ENCODE measurements around the gene ADAMTS17. TPM values are rescaled to one million over a fixed set of nuclear protein-coding genes. Genes with fewer than 3 reads are reported as not detected.
A peak's percentile ranks its signal among the peaks of the same experiment; 100 is the strongest.

The ADAMTS17 gene
- total and polyA plus RNA-seq, 4 donors: 10.5 to 20.6 (median 17.9) TPM

DNA sequence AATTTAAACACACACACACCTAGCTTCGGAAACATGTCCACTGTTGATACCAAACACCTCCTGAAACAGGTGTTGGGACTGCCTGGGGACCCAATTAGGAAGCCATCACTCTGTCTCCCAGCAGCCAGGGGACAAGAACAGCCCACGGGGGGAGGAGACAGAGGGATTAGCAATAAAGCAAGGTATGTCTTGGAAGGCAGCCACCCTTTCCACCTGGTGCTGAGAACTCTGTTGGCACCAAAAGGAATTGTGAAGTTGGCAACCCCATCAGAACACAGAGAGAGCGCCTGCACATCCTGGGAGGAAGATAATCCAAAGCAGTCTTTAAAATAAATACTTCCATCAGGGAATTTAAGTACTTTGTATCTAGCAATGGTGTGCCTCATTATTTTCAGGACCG lies 111.0 kb downstream of the ADAMTS17 start:
- DNase-seq (ENCODE audit: low read depth in 4 of 6, low spot score in 6 of 6): peak in 1 of 6 donors; percentile 58
- H3K4me3 ChIP-seq (ENCODE audit: low read depth, low read length): no peak overlapping the region
- no peaks in the 10 kb centered on the region for H3K9me3 ChIP-seq (ENCODE audit: control insufficient read depth, insufficient read depth, low read length)
- WGBS (ENCODE audit: insufficient coverage): 80% methylated on average over 1 of the region's 4 CpGs
- H3K36me3 ChIP-seq (ENCODE audit: control insufficient read depth, insufficient read depth, low read length): no peaks in the 10 kb centered on the region
- H3K27ac ChIP-seq (ENCODE audit: low read depth, low read length): no peak overlapping the region
- H3K27me3 ChIP-seq (ENCODE audit: control insufficient read depth, insufficient read depth, low read length): no peaks in the 10 kb centered on the region
- peaks cover 5% of the 10 kb centered on the region for H3K4me1 ChIP-seq (ENCODE audit: control insufficient read depth, insufficient read depth, low read length)

DNA sequence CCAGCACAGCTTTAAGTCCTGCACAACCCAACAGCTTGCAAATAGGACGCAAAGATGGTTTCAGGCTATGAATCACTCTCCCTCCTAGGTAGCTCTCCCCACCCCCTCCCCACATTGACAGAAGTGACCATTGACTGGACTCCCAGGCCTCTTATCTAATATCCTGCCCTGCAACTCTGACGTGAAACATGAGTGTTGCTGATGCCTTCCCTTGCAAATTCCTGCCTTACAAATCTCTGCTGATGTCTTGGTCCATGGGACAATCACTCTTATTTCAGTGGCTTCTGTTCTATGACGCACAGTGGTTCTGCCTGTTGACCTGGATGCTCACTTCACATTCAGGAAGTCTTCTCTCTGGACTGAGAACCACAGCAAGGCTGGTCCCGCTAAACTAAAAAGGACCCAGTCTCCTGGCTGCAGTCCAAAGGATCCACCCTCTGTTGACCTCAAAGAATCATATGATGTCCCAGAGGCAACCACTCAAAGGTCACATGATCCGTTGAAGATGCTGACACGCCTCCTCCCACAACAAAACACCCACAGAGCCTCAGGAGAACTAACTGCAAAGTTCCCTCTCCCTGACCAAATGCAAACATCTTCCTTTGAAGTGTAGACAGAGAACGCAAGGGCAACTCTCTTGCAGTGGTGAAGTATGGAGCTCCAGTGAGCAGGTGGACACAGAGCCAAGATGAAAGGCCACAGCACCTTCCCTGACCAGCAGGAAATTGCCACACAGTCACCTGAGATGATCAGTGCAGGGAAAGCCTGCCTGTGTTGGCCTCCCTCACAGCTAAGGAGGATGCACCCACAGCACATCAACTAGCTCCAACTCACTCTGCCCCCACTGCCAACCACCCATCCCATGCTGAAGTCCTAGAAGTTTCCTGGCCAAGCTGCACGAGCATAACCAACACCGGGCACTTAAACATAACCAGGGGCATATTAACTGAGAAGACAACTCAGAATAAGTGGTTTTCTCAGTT lies 112.3 kb downstream of the ADAMTS17 start:
- no peaks in the 10 kb centered on the region for H3K9me3 ChIP-seq (ENCODE audit: control insufficient read depth, insufficient read depth, low read length)
- WGBS (ENCODE audit: insufficient coverage): 86% methylated on average over 8 of the region's 9 CpGs
- no peaks in the 10 kb centered on the region for H3K36me3 ChIP-seq (ENCODE audit: control insufficient read depth, insufficient read depth, low read length)
- peaks cover 7% of the 10 kb centered on the region for H3K4me1 ChIP-seq (ENCODE audit: control insufficient read depth, insufficient read depth, low read length)
- no peak overlapping the region for H3K4me3 ChIP-seq (ENCODE audit: low read depth, low read length)
- no peaks in the 10 kb centered on the region for H3K27me3 ChIP-seq (ENCODE audit: control insufficient read depth, insufficient read depth, low read length)
- no peak for DNase-seq (ENCODE audit: low read depth in 4 of 6, low spot score in 6 of 6)
- H3K27ac ChIP-seq (ENCODE audit: low read depth, low read length): no peak overlapping the region

DNA sequence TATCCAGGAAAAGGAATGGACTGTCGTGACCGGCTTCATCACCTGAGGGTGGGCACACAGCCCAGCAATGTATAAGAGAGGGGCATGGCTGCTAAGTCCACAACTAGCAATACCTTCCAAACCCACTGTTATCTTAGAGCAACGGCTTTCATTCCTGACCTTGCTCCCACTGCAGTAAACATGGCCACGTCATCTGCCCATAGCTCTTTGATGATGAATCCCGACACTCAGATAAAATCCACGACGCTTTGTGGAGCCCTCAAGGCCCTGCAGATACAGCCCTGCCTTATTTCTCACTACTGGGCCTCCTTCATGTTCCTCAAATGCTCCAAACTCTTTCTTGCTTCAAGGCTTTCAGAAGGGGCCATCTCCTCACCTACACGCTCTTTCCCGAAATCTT lies 114.0 kb downstream of the ADAMTS17 start:
- peaks cover 5% of the 10 kb centered on the region for H3K4me1 ChIP-seq (ENCODE audit: control insufficient read depth, insufficient read depth, low read length)
- DNase-seq (ENCODE audit: low read depth in 4 of 6, low spot score in 6 of 6): no peak
- H3K27me3 ChIP-seq (ENCODE audit: control insufficient read depth, insufficient read depth, low read length): no peaks in the 10 kb centered on the region
- no peaks in the 10 kb centered on the region for H3K36me3 ChIP-seq (ENCODE audit: control insufficient read depth, insufficient read depth, low read length)
- H3K9me3 ChIP-seq (ENCODE audit: control insufficient read depth, insufficient read depth, low read length): no peaks in the 10 kb centered on the region
- no peak overlapping the region for H3K27ac ChIP-seq (ENCODE audit: low read depth, low read length)
- 97% methylated on average over 7 of the region's 9 CpGs for WGBS (ENCODE audit: insufficient coverage)
- no peak overlapping the region for H3K4me3 ChIP-seq (ENCODE audit: low read depth, low read length)

DNA sequence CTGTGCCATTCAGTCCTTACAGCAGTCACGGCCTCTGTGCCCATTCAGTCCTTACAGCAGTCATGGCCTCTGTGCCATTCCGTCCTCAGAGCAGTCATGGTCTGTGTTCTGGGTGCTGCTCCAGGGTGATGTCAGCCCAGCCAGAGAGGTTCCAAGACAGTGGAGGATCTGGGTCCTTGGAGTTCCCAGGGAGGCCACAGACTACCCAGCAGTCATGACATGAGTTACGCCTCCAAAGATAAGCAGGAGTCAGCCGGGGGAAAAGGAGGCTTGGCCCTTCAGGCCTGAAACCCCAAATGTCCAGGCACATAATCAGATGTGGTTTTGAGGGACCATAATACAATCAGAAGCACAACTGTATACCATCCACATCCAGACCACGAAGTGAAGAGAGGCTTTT lies 115.7 kb downstream of the ADAMTS17 start:
- DNase-seq (ENCODE audit: low read depth in 4 of 6, low spot score in 6 of 6): no peak
- no peak overlapping the region for H3K4me3 ChIP-seq (ENCODE audit: low read depth, low read length)
- H3K27me3 ChIP-seq (ENCODE audit: control insufficient read depth, insufficient read depth, low read length): no peaks in the 10 kb centered on the region
- no peak overlapping the region for H3K27ac ChIP-seq (ENCODE audit: low read depth, low read length)
- H3K9me3 ChIP-seq (ENCODE audit: control insufficient read depth, insufficient read depth, low read length): no peaks in the 10 kb centered on the region
- H3K4me1 ChIP-seq (ENCODE audit: control insufficient read depth, insufficient read depth, low read length): peaks cover 13% of the 10 kb centered on the region
- no peaks in the 10 kb centered on the region for H3K36me3 ChIP-seq (ENCODE audit: control insufficient read depth, insufficient read depth, low read length)
- WGBS (ENCODE audit: insufficient coverage): 83% methylated on average over 4 of the region's 5 CpGs

DNA sequence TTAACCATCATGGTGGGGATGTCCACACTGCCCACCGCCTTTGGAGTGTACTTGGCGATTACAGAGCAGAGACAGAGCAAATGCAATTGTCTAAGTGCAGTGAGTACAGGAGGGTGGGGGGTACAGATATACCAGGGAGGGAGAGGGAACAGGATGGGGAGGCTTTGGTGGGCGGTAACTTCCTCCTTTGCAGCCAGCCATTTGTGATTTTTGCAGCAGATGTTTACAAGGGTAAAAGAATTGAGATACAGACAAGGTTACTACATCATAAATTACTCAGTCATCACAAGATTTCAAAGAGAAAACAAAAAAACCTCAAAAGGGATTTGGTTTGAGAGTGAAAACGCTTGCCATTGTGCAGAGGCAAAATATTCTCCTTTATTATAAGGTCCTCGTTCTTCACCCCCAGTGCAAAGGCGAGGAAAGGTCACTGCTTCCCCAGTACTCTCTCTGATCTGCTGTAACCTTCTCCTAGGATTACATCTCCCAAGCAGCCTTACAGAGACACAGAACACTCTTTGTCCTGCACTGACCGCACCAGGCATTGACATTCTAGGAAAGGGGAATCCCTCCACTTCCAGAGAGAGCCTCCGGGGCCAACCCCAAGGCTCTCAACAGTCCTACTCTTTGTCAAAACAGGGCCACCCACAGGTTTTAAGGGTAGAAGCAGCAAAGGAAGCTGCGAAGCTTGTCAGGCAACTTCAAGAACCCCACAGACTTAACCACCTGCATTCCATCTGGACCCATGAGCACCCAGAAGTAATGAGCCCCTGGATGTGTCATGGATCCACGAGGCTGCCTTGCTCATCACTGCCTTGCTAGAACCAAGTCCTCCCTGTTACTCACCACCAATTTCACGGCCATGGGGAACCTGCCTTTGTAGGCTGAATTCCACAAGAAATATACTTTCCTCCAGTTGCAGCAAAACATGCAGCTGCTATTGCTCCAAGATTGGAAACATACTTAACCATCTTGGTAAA lies 117.3 kb downstream of the ADAMTS17 start:
- no peak for DNase-seq (ENCODE audit: low read depth in 4 of 6, low spot score in 6 of 6)
- Histone ChIP-seq H3K36me3 (ENCODE audit: control insufficient read depth, insufficient read depth, low read length) (no peaks in the 10 kb centered on the region), H3K27ac (ENCODE audit: low read depth, low read length) (peak overlapping the region; percentile 58), H3K4me1 (ENCODE audit: control insufficient read depth, insufficient read depth, low read length) (peaks cover 13% of the 10 kb centered on the region), H3K4me3 (ENCODE audit: low read depth, low read length) (no peak overlapping the region), H3K27me3 (ENCODE audit: control insufficient read depth, insufficient read depth, low read length) (no peaks in the 10 kb centered on the region), H3K9me3 (ENCODE audit: control insufficient read depth, insufficient read depth, low read length) (no peaks in the 10 kb centered on the region)
- whole genome bisulfite sequencing (ENCODE audit: insufficient coverage): 50% methylated on average over 9 of the region's 11 CpGs

DNA sequence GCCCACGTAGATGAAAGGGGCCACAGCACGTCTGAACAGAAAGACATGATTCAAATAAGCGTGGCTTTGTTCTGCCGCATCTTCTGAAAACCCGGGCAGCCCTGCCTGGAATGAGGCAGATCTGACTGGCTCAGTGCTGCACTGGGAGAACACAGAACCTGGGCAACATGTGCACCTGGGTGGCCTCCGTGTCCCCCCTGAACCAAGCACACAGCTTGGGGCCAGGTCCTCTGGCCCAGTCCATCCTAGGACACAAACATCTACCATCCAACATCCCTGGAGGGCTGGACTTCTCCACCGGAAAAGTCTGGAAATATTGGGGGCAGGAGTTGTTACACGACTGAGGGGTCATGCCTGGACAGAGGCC lies 119.4 kb downstream of the ADAMTS17 start:
- 62% methylated on average over 7 of the region's 8 CpGs for WGBS (ENCODE audit: insufficient coverage)
- H3K36me3 ChIP-seq (ENCODE audit: control insufficient read depth, insufficient read depth, low read length): no peaks in the 10 kb centered on the region
- H3K27ac ChIP-seq (ENCODE audit: low read depth, low read length): no peak overlapping the region
- H3K9me3 ChIP-seq (ENCODE audit: control insufficient read depth, insufficient read depth, low read length): no peaks in the 10 kb centered on the region
- H3K4me1 ChIP-seq (ENCODE audit: control insufficient read depth, insufficient read depth, low read length): peaks cover 13% of the 10 kb centered on the region
- no peaks in the 10 kb centered on the region for H3K27me3 ChIP-seq (ENCODE audit: control insufficient read depth, insufficient read depth, low read length)
- no peak for DNase-seq (ENCODE audit: low read depth in 4 of 6, low spot score in 6 of 6)
- H3K4me3 ChIP-seq (ENCODE audit: low read depth, low read length): no peak overlapping the region

DNA sequence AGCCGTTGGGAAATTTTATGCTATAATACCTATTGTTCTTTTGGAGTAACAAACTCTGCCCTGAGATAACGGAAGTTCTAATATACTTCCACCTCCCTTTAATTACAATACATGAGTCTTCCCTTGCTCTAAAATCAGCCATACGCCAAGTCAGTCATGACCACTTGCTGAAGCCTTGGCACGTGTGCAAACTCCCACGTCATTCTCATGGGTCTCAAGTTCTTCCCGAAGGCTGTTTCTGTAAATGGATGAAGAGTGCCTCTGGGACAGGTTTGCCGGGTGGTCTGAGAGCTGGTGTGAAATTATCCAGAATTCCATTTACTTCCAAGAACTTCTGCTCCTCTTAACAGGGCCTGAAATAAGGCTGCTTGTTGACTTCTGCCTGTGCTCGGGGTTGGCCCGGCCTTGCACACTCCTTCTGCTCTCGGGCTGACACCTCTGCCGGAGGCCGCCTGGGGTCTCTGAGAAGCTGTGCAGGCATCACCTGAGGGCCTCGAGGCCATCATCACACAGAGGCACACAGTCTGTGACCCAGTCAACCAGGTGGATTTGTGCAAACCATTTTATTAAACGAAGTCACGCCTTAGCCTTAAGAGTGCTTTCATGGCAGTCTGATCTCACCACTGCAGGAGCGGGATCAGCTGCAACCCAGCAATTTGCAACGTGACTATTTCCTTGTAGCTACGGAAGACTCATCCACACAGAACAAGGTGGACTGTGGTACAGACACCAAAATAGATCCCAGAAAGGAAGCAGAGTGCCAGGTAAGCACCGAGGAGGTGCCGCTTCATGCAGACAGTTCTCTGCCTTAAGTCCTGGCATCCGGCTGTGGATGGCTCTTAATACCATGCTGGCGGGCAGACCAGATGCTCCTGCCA lies 120.1 kb downstream of the ADAMTS17 start:
- H3K4me1 ChIP-seq (ENCODE audit: control insufficient read depth, insufficient read depth, low read length): peaks cover 13% of the 10 kb centered on the region
- H3K27ac ChIP-seq (ENCODE audit: low read depth, low read length): no peak overlapping the region
- H3K36me3 ChIP-seq (ENCODE audit: control insufficient read depth, insufficient read depth, low read length): no peaks in the 10 kb centered on the region
- H3K4me3 ChIP-seq (ENCODE audit: low read depth, low read length): no peak overlapping the region
- no peaks in the 10 kb centered on the region for H3K9me3 ChIP-seq (ENCODE audit: control insufficient read depth, insufficient read depth, low read length)
- DNase-seq (ENCODE audit: low read depth in 4 of 6, low spot score in 6 of 6): peak in 1 of 6 donors; percentile 41
- WGBS (ENCODE audit: insufficient coverage): 89% methylated on average over 16 of the region's 22 CpGs
- H3K27me3 ChIP-seq (ENCODE audit: control insufficient read depth, insufficient read depth, low read length): no peaks in the 10 kb centered on the region

DNA sequence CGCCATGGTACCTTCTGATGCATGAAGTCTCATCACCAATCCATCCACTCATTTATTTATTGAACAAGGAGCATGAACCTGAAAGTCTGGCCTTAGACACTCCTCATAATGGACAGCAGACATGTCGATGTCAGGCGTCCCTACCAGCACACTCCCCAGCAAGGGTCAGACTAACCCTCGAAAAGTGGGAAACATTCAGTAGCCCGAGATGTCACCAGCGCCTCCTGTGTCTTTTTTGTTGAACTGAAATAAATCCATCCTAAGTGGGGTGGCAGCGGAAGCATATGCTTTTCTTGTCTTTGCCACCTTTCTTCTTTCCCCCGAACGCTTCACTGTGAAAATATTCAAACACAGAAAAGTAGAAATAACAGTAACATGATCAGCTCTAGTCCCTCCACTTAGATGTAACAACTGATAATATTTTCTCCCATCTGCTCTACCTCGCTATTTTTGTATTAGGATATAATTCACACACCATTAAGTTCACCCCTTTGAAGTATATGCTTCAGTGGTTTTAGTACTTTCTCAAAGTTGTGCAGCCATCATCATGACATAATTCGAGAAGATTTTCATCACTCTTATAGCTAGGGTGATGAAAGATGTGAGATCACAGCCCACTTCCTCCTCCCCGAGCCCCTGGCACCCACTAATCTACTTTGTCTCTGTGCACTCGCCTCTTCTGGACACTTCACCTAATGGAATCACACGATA lies 121.6 kb downstream of the ADAMTS17 start:
- Histone ChIP-seq H3K4me3 (ENCODE audit: low read depth, low read length) (no peak overlapping the region), H3K36me3 (ENCODE audit: control insufficient read depth, insufficient read depth, low read length) (no peaks in the 10 kb centered on the region), H3K27ac (ENCODE audit: low read depth, low read length) (no peak overlapping the region), H3K4me1 (ENCODE audit: control insufficient read depth, insufficient read depth, low read length) (peaks cover 23% of the 10 kb centered on the region), H3K9me3 (ENCODE audit: control insufficient read depth, insufficient read depth, low read length) (no peaks in the 10 kb centered on the region), H3K27me3 (ENCODE audit: control insufficient read depth, insufficient read depth, low read length) (no peaks in the 10 kb centered on the region)
- 91% methylated on average over 12 of the region's 14 CpGs for WGBS (ENCODE audit: insufficient coverage)
- DNase-seq (ENCODE audit: low read depth in 4 of 6, low spot score in 6 of 6): peak in 1 of 6 donors; percentile 28

All from spinal cord (tissue), 10 donors.